Measurements from ENCODE around the gene C13orf42. TPM values are rescaled to one million over a fixed set of nuclear protein-coding genes. Genes with fewer than 3 reads are reported as not detected.

C13orf42 gene
- total RNA-seq, 1 donor from 2014 or later: not detected

DNA sequence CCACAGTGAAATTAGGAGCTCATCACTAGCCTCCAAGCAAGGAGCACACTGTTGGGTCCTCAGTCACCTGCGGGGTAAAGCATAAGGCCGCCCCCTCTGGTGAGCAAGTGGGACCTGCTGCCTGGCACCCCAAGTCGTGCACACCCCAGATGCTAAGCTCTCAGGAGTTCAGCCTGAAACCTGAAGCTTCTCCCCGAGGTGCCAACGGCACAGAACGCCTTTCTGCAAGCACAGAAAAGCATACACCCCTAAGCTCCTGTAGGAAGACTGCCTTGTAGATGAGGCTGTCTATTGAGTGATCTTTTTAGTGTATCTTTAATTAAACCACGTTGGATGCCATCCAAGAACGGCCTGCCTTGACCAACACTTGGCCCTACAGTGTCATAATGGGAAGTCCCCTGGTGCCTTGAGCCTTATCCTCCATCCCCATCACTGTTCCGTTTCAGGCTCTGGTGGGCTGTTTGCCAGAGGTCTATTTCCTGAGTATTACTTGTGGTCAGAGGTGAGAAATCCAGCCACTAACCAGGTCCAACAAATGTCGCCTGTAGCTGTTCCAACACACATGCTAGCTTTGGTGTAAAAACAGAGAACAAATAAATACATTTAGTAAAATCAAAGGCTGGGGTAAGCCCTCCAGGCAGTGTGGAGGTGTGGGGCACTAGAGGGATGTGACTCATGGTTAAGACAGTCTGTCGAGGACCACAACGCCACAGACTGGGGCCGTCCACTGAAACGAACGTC lies 44.8 kb downstream of the C13orf42 start:
- peak in 1 of 2 donors; percentile 85 for DNase-seq (ENCODE audit: low read depth in 2 of 2)

DNA sequence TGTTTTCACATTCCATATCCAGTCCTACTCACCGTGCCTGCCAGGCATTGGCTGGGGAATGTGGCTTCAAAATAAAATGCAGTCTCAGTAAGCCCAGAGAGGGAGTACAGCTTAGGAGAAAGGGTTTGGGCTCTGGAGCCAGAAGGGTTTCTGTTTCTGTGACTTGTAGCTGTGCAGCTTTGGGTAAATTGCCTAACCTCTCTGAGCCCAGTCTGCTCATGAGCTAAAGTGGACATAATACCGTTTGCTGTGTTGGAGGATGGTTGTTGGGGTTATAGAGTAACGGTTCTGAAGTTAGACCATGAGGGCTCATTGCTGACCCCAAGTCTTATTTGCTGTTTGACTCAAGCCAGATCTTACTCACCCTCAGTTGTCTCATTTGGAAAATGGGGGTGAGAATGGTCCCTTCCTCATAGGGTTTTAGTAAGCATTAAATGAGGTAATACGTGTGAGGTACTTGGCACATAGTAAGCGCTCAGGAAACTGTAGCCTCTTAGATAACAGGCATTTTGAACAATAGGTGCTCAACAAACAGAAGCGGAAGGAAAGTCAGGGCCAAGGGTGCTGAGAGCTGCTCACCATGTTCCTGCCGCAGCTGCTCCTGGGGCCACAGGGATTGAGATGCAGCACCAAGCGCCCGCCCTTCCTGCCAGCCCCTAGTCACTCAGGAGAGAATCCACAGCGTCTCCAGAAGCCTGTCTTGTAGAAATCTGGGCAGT lies 45.5 kb downstream of the C13orf42 start:
- DNase-seq (ENCODE audit: low read depth in 2 of 2): peak in 1 of 2 donors; percentile 73

- no peak for DNase-seq (ENCODE audit: low read depth in 2 of 2)
Observed at GRCh38 chr13:51064753-51065152, 46.3 kb downstream of the C13orf42 start.

GRCh38 chr13:51063909-51064308 lies 47.2 kb downstream of the C13orf42 start:
- DNase-seq (ENCODE audit: low read depth in 2 of 2): no peak

- DNase-seq (ENCODE audit: low read depth in 2 of 2): no peak
Observed at GRCh38 chr13:51058461-51059167, 52.5 kb downstream of the C13orf42 start.

- no peak for DNase-seq (ENCODE audit: low read depth in 2 of 2)
Observed at GRCh38 chr13:51057906-51058305, 53.2 kb downstream of the C13orf42 start.

- DNase-seq (ENCODE audit: low read depth in 2 of 2): no peak
Observed at GRCh38 chr13:51057001-51057400, 54.1 kb downstream of the C13orf42 start.

- no peak for DNase-seq (ENCODE audit: low read depth in 2 of 2)
Observed at GRCh38 chr13:51052581-51052980, 58.5 kb downstream of the C13orf42 start.

- no peak for DNase-seq (ENCODE audit: low read depth in 2 of 2)
Observed at GRCh38 chr13:51050021-51050830, 60.8 kb downstream of the C13orf42 start.

- no peak for DNase-seq (ENCODE audit: low read depth in 2 of 2)
Observed at GRCh38 chr13:51048616-51049015, 62.5 kb downstream of the C13orf42 start.

- DNase-seq (ENCODE audit: low read depth in 2 of 2): no peak
Observed at GRCh38 chr13:51048166-51048461, 63.0 kb downstream of the C13orf42 start.

DNA sequence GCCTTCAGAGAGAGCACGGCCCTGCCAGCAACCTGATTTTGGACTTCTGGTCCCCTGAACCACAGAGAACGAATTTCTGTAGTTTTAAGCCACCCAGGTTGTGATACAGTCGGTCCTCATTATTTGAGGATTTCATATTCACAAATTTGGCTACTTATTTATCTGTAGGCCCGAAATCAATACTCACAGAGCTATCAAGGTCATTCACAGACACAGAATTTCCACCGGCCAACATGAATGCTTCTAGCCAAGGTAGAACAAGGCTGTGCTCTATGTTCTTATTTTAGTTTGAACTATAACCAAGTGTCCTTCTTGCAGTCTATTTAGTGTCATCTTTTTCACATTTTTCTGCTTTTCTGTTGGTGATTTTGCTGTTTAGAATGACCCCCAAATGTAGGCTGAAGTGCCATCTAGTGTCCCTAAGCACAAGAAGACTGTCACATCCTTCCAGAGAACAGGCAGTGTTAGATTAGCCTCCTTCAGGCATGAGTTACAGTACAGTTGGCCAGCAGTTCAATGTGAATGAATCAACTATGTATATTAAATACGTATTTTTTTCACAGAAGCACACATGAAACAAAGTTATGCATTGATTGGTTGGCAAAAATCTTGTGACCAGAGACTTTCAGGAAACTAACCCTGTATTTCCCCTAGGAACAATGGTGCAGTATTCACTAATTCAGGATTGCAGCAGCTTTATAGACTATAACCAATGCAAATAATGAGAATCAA lies 63.5 kb downstream of the C13orf42 start:
- DNase-seq (ENCODE audit: low read depth in 2 of 2): no peak

- DNase-seq (ENCODE audit: low read depth in 2 of 2): no peak
Observed at GRCh38 chr13:51045451-51045850, 65.6 kb downstream of the C13orf42 start.

- no peak for DNase-seq (ENCODE audit: low read depth in 2 of 2)
Observed at GRCh38 chr13:51044023-51044665, 66.9 kb downstream of the C13orf42 start.

- no peak for DNase-seq (ENCODE audit: low read depth in 2 of 2)
Observed at GRCh38 chr13:51043310-51043709, 67.8 kb downstream of the C13orf42 start.

GRCh38 chr13:51041710-51042109 lies 69.4 kb downstream of the C13orf42 start:
- DNase-seq (ENCODE audit: low read depth in 2 of 2): no peak

DNA sequence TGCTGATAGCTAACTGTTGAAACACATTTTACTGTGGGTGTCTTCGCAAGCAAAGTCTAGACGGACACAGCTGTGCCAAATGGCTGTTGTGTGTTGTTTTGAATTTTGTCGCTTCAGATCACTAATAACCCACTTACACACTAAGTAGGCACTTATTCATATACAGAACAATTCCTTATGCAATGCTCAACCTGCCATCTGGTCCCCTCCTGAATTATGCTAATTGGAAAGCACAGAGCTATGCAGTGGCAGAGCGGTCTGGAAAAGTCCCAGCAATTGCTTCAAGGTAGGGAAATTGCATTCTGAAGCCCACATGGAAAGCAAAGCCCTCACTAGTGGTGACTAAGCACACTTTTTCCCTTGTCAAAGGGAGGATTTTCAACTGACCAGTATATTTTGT lies 69.9 kb downstream of the C13orf42 start:
- no peak for DNase-seq (ENCODE audit: low read depth in 2 of 2)

GRCh38 chr13:51040431-51040830 lies 70.6 kb downstream of the C13orf42 start:
- no peak for DNase-seq (ENCODE audit: low read depth in 2 of 2)

DNA sequence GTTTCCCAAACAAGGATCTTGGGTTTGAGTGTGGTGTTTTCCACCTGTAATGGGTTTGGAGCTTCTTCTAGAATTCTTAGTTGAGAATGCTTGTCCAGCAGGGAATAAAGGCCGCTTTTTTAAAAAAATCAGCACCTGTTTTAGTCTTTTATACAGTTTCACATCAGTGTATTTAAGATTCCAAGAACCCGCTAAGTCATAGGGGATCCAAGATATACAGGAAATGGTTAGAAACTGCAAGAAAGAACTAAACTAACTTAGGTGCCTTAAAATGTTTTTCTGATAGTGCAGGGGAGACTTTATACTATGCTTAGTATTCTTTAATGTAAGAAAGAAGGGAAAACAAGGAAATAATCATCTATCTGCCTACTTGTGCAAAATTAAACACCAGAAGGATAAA lies 74.7 kb downstream of the C13orf42 start:
- DNase-seq (ENCODE audit: low read depth in 2 of 2): no peak

- no peak for DNase-seq (ENCODE audit: low read depth in 2 of 2)
Observed at GRCh38 chr13:51035978-51036377, 75.1 kb downstream of the C13orf42 start.

- DNase-seq (ENCODE audit: low read depth in 2 of 2): no peak
Observed at GRCh38 chr13:51035469-51035868, 75.6 kb downstream of the C13orf42 start.
